PC-3 (cell line): ENCODE results near the gene NCF1.
"Not testable (repeated sequence)": the region's sequence is repeated elsewhere in the genome, so short reads cannot be mapped to it uniquely, and the experiment has no call there.

Source experiments
- CTCF ChIP-seq: fragments of 300-600 bp; sonication (generic); conservative IDR thresholded peaks from 2 replicates; pipeline ENCODE4 v1.5.1; 2017; ENCODE audit warnings: antibody characterized with exemption, low read depth, mild to moderate bottlenecking, low read length
- EZH2 ChIP-seq: fragments of 300-600 bp; sonication (generic); IDR thresholded peaks from one replicate; pipeline ENCODE4 v1.6.1; 2017; ENCODE audit warnings: antibody characterized with exemption, mild to moderate bottlenecking, low read length; ENCODE audit not compliant: unreplicated experiment
- EZH2phosphoT487 ChIP-seq: fragments of 300-600 bp; sonication (generic); IDR thresholded peaks from 2 replicates; pipeline ENCODE4 v1.6.1; 2018; ENCODE audit warnings: mild to moderate bottlenecking, antibody characterized with exemption, low read length, borderline replicate concordance

- TF ChIP-seq EZH2, CTCF, EZH2phosphoT487: not testable (repeated sequence)
Observed at GRCh38 chr7:74756673-74757072, 17.1 kb upstream of the NCF1 start.
